IMR-90 (cell line): ENCODE data around the gene ROBO2. TPM values are rescaled to one million over a fixed set of nuclear protein-coding genes. Genes with fewer than 3 reads are reported as not detected.

Experiments
- ATAC-seq: fragments of 200-7000 bp; cut with Tn5 transposase; 2 replicates; pipeline ENCODE4 v1.9.1; 2020; ENCODE audit warnings: low read depth, mild to moderate bottlenecking, moderate library complexity
- BruUV-seq: library from RNA; stranded (reverse); fragments of 400-500 nt; replicated peaks from 2 replicates; lab custom pipeline; 2021; lab: Mats Ljungman, UMichigan
- CTCF ChIA-PET: fragments of 300-600 bp; formaldehyde crosslinking; extraction: SDS; loops from one replicate; lab custom pipeline; 2021; ENCODE audit warnings: antibody characterized with exemption; lab: Yijun Ruan, JAX
- POLR2A ChIA-PET: fragments of 300-600 bp; sonication (Branson Sonifier 250); formaldehyde crosslinking; loops from one replicate; lab custom pipeline; 2022; ENCODE audit warnings: antibody characterized with exemption; ENCODE audit not compliant: unreplicated experiment; lab: Charles Lee
- DNase-seq: peaks from one replicate; pipeline ENCODE4 v3.0.0; 2013
- H2AFZ ChIP-seq: replicated peaks from 2 replicates; pipeline ENCODE3; 2013; ENCODE audit warnings: low read length, mild to moderate bottlenecking; ENCODE audit not compliant: poor library complexity
- H2AK5ac ChIP-seq: 2 replicates; pipeline ENCODE4 v1.6.1; 2013; ENCODE audit warnings: low read depth, low read length, inconsistent platforms
- H2AK9ac ChIP-seq: replicated peaks from 2 replicates; pipeline ENCODE3; 2013; ENCODE audit warnings: mild to moderate bottlenecking, low read depth, low read length, moderate library complexity; ENCODE audit not compliant: poor library complexity
- H2BK120ac ChIP-seq: 2 replicates; pipeline ENCODE4 v1.6.1; 2013; ENCODE audit warnings: low read depth, low read length, inconsistent platforms
- H2BK15ac ChIP-seq: 3 replicates; pipeline ENCODE4 v1.6.1; 2013; ENCODE audit warnings: low read depth, low read length, inconsistent platforms
- H2BK20ac ChIP-seq: 2 replicates; pipeline ENCODE4 v1.6.1; 2013; ENCODE audit warnings: low read depth, mild to moderate bottlenecking, inconsistent platforms, low read length, moderate library complexity
- H2BK5ac ChIP-seq: 2 replicates; pipeline ENCODE4 v1.6.1; 2013; ENCODE audit warnings: mild to moderate bottlenecking, low read depth, low read length, inconsistent platforms; ENCODE audit not compliant: poor library complexity, severe bottlenecking
- H3K14ac ChIP-seq: replicated peaks from 2 replicates; pipeline ENCODE4 v1.6.1; 2013; ENCODE audit warnings: low read depth, low read length, inconsistent platforms
- H3K18ac ChIP-seq: 2 replicates; pipeline ENCODE4 v1.6.1; 2013; ENCODE audit warnings: low read depth, low read length, control low read depth
- H3K23ac ChIP-seq: 2 replicates; pipeline ENCODE4 v1.6.1; 2013; ENCODE audit warnings: low read depth, low read length, inconsistent platforms
- H3K27ac ChIP-seq: 2 replicates; pipeline ENCODE4 v1.5.1; 2013; ENCODE audit warnings: mild to moderate bottlenecking, control low read depth, low read length; ENCODE audit not compliant: insufficient read depth
- H3K27me3 ChIP-seq: 2 replicates; pipeline ENCODE4 v1.6.1; 2013; ENCODE audit warnings: low read length; ENCODE audit not compliant: control insufficient read depth, insufficient read depth
- H3K36me3 ChIP-seq: 2 replicates; pipeline ENCODE4 v1.6.1; 2013; ENCODE audit warnings: low read length, mixed read lengths; ENCODE audit not compliant: control insufficient read depth, insufficient read depth
- H3K4ac ChIP-seq: 2 replicates; pipeline ENCODE4 v1.6.1; 2013; ENCODE audit warnings: low read depth, low read length, inconsistent platforms
- H3K4me1 ChIP-seq: 2 replicates; pipeline ENCODE4 v1.6.1; 2013; ENCODE audit warnings: low read length, mixed read lengths; ENCODE audit not compliant: control insufficient read depth, insufficient read depth
- H3K4me2 ChIP-seq: 2 replicates; pipeline ENCODE4 v1.6.1; 2013; ENCODE audit warnings: low read depth, mild to moderate bottlenecking, control low read depth, low read length, moderate library complexity
- H3K4me3 ChIP-seq: 2 replicates; pipeline ENCODE4 v1.5.1; 2013; ENCODE audit warnings: low read depth, mild to moderate bottlenecking, control low read depth, low read length, moderate library complexity; ENCODE audit not compliant: insufficient read depth
- H3K56ac ChIP-seq: 2 replicates; pipeline ENCODE4 v1.6.1; 2013; ENCODE audit warnings: low read length, inconsistent platforms; ENCODE audit not compliant: insufficient read depth; ENCODE audit errors: extremely low read depth
- H3K79me1 ChIP-seq, 2 experiments: 2 replicates each; pipeline ENCODE4 v1.6.1; 2013; ENCODE audit warnings: low read length in 2 of 2, inconsistent platforms in 1 of 2, low read depth in 1 of 2
- H3K9ac ChIP-seq: 2 replicates; pipeline ENCODE4 v1.6.1; 2013; ENCODE audit warnings: low read depth, low read length, control low read depth
- H3K9me1 ChIP-seq: 2 replicates; pipeline ENCODE4 v1.6.1; 2013; ENCODE audit warnings: low read length, inconsistent platforms; ENCODE audit not compliant: insufficient read depth
- H3K9me3 ChIP-seq: 2 replicates; pipeline ENCODE4 v1.6.1; 2013; ENCODE audit warnings: low read length; ENCODE audit not compliant: control insufficient read depth, insufficient read depth
- H4K20me1 ChIP-seq: 2 replicates; pipeline ENCODE4 v1.6.1; 2013; ENCODE audit warnings: low read length, inconsistent platforms; ENCODE audit not compliant: insufficient read depth
- H4K5ac ChIP-seq: 2 replicates; pipeline ENCODE4 v1.6.1; 2013; ENCODE audit warnings: mild to moderate bottlenecking, low read depth, low read length, control low read depth
- H4K8ac ChIP-seq, 2 experiments: 2 replicates each; pipeline ENCODE4 v1.6.1; 2013; ENCODE audit warnings: low read depth in 2 of 2, low read length in 2 of 2, control low read depth in 1 of 2, inconsistent platforms in 1 of 2
- H4K91ac ChIP-seq: 2 replicates; pipeline ENCODE4 v1.6.1; 2013; ENCODE audit warnings: low read depth, low read length, inconsistent platforms; ENCODE audit not compliant: insufficient read depth
- BHLHE40 ChIP-seq: fragments of 150-350 bp; IDR thresholded peaks from 2 replicates; pipeline ENCODE4 v1.6.1; 2016; ENCODE audit warnings: mild to moderate bottlenecking, low read depth, low read length
- CEBPB ChIP-seq: IDR thresholded peaks from 2 replicates; pipeline ENCODE4 v1.6.1; 2012; ENCODE audit warnings: low read depth, low read length, improper control_type of control experiment
- CHD1 ChIP-seq: IDR thresholded peaks from 2 replicates; pipeline ENCODE4 v1.6.1; 2012; ENCODE audit warnings: low read depth, low read length, improper control_type of control experiment
- ELK1 ChIP-seq: fragments of 150-350 bp; IDR thresholded peaks from 2 replicates; pipeline ENCODE4 v1.6.1; 2016; ENCODE audit warnings: low read depth, mild to moderate bottlenecking, low read length, moderate library complexity, borderline replicate concordance
- FOS ChIP-seq: fragments of 150-350 bp; IDR thresholded peaks from 2 replicates; pipeline ENCODE4 v1.6.1; 2016; ENCODE audit warnings: low read depth, low read length
- MAFK ChIP-seq: IDR thresholded peaks from 2 replicates; pipeline ENCODE4 v1.6.1; 2012; ENCODE audit warnings: low read depth, low read length, improper control_type of control experiment
- MAZ ChIP-seq: IDR thresholded peaks from 2 replicates; pipeline ENCODE4 v1.6.1; 2012; ENCODE audit warnings: low read depth, mild to moderate bottlenecking, low read length, improper control_type of control experiment, moderate library complexity, borderline replicate concordance
- MXI1 ChIP-seq: IDR thresholded peaks from 2 replicates; pipeline ENCODE4 v1.6.1; 2012; ENCODE audit warnings: low read depth, mild to moderate bottlenecking, low read length, moderate library complexity, borderline replicate concordance
- NFE2L2 ChIP-seq: fragments of 150-350 bp; IDR thresholded peaks from 2 replicates; pipeline ENCODE4 v1.6.1; 2016; ENCODE audit warnings: low read depth, mild to moderate bottlenecking, low read length
- POLR2A ChIP-seq: IDR thresholded peaks from 2 replicates; pipeline ENCODE4 v1.6.1; 2012; ENCODE audit warnings: mild to moderate bottlenecking, low read depth, low read length
- RAD21 ChIP-seq: IDR thresholded peaks from 2 replicates; pipeline ENCODE4 v1.6.1; 2012; ENCODE audit warnings: low read length, improper control_type of control experiment
- RCOR1 ChIP-seq: IDR thresholded peaks from 2 replicates; pipeline ENCODE4 v1.6.1; 2012; ENCODE audit warnings: mild to moderate bottlenecking, low read length, improper control_type of control experiment; ENCODE audit not compliant: insufficient replicate concordance
- RFX5 ChIP-seq: IDR thresholded peaks from 2 replicates; pipeline ENCODE4 v1.8.0; 2012; ENCODE audit warnings: low read depth, mild to moderate bottlenecking, low read length, moderate library complexity
- SMC3 ChIP-seq: fragments of 150-350 bp; IDR thresholded peaks from 2 replicates; pipeline ENCODE4 v1.6.1; 2016; ENCODE audit warnings: low read depth, mild to moderate bottlenecking, antibody characterized with exemption, low read length, moderate library complexity
- USF2 ChIP-seq: fragments of 150-350 bp; IDR thresholded peaks from 2 replicates; pipeline ENCODE4 v1.6.1; 2017; ENCODE audit warnings: mild to moderate bottlenecking, antibody characterized with exemption, low read length, low read depth
- WGBS, 2 experiments: methylation state at CpG; one replicate each; pipeline versions ENCODE4 v1.1.5 to v1.1.7; 2013; ENCODE audit warnings: missing lambda C conversion rate in 2 of 2; ENCODE audit not compliant: insufficient read length in 1 of 2; ENCODE audit errors: extremely low coverage in 2 of 2; 5-methylcytosine and 5-hydroxymethylcytosine counted together
- dilution Hi-C: fragments of 300-500 bp; cut with HindIII; formaldehyde crosslinking; loops from one replicate; pipeline ENCODE4 v1.14.3; 2018; ENCODE audit warnings: low sequenced_read_pairs; ENCODE audit not compliant: unreplicated experiment
- in situ Hi-C: fragments of 300-500 bp; cut with MboI; formaldehyde crosslinking; loops from 3 replicates; pipeline ENCODE4 v1.14.3; 2019; ENCODE audit warnings: low sequenced_read_pairs, inconsistent platforms, mixed read lengths
- intact Hi-C: fragments of 100-400 bp; cut with micrococcal nuclease; formaldehyde crosslinking; loops from 2 replicates; pipeline ENCODE4 v1.10.0; 2022
- polyA plus RNA-seq, 3 experiments: library from polyadenylated mRNA; depleted of rRNA; stranded (reverse); fragments of >200 nt; gene quantifications; 2 replicates each; pipeline ENCODE4 v1.2.3, GENCODE V29; 2012; ENCODE audit warnings: low replicate concordance in 1 of 3
- total RNA-seq: library from RNA; depleted of rRNA; stranded (reverse); fragments of >200 nt; gene quantifications from 2 replicates; pipeline ENCODE4 v1.2.3, GENCODE V29; 2012
- TF ChIP-seq, protein P1 (sequence below): conservative IDR thresholded peaks from 2 replicates; pipeline ENCODE4 v1.5.1; 2012; ENCODE audit warnings: mild to moderate bottlenecking, low read depth, low read length, improper control_type of control experiment

ROBO2 gene
- total and polyA plus RNA-seq, 2 of the 4 experiments (the other 2 are of a cell fraction): 9.3 to 14.5 TPM

- Histone ChIP-seq H2AK9ac (no peak overlapping the region), H3K4me2 (no peak overlapping the region), H3K4me1 (0 out of 2 replicates have a peak, but pooled peaks cover 2% of the 10 kb centered on the region), H3K27me3 (no peaks in the 10 kb centered on the region), H4K8ac (no peak overlapping the region), H3K4me3 (no peak overlapping the region), H2AFZ (no peak overlapping the region), H2BK120ac (no peak overlapping the region), H3K9ac (no peak overlapping the region), H2AK5ac (no peak overlapping the region), H2BK20ac (no peak overlapping the region), H3K9me3 (no peaks in the 10 kb centered on the region), H3K79me1 (no peaks in the 10 kb centered on the region), H3K23ac (no peak overlapping the region), H3K14ac (no peak overlapping the region), H3K56ac (no peak overlapping the region), H2BK5ac (no peak overlapping the region), H4K5ac (no peak overlapping the region), H4K20me1 (no peaks in the 10 kb centered on the region), H2BK15ac (no peak overlapping the region), H3K18ac (no peak overlapping the region), H4K91ac (no peak overlapping the region), H3K36me3 (no peaks in the 10 kb centered on the region), H3K4ac (no peak overlapping the region), H3K9me1 (no peaks in the 10 kb centered on the region), H3K27ac (no peak overlapping the region)
- in situ Hi-C loops (loop anchor here (10.0 kb wide), 1 partner anchor 290 kb away; no protein-coding TSS in a partner anchor), dilution Hi-C loops (no loop called here), intact Hi-C loops (no loop called here)
- WGBS, 2 experiments: 81% methylated on average over 2 of the region's 2 CpGs; no CpG with 5 or more reads in 1 of the 2 experiments
- TF ChIP-seq MAZ: no peak
- no peak for TF ChIP-seq NFE2L2
- TF ChIP-seq RFX5: no peak
- TF ChIP-seq RAD21: no peak
- TF ChIP-seq ELK1: no peak
- no peak for TF ChIP-seq SMC3
- no peak for TF ChIP-seq MXI1
- no peak for TF ChIP-seq RCOR1
- TF ChIP-seq FOS: no peak
- no peak for TF ChIP-seq BHLHE40
- TF ChIP-seq USF2: no peak
- TF ChIP-seq POLR2A: no peak
- no peak for TF ChIP-seq MAFK
- TF ChIP-seq CHD1: no peak
- TF ChIP-seq, protein P1, sequence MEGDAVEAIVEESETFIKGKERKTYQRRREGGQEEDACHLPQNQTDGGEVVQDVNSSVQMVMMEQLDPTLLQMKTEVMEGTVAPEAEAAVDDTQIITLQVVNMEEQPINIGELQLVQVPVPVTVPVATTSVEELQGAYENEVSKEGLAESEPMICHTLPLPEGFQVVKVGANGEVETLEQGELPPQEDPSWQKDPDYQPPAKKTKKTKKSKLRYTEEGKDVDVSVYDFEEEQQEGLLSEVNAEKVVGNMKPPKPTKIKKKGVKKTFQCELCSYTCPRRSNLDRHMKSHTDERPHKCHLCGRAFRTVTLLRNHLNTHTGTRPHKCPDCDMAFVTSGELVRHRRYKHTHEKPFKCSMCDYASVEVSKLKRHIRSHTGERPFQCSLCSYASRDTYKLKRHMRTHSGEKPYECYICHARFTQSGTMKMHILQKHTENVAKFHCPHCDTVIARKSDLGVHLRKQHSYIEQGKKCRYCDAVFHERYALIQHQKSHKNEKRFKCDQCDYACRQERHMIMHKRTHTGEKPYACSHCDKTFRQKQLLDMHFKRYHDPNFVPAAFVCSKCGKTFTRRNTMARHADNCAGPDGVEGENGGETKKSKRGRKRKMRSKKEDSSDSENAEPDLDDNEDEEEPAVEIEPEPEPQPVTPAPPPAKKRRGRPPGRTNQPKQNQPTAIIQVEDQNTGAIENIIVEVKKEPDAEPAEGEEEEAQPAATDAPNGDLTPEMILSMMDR: no peak
- no peak for TF ChIP-seq CEBPB
- POLR2A ChIA-PET: no interaction called here
- DNase-seq (no peak), ATAC-seq (no peak)
- BruUV-seq: no TSS peak
- CTCF ChIA-PET: interaction anchor here (0.9 kb wide), 1 partner anchor 23 kb away, joined by 3 read pairs; no protein-coding TSS in a partner anchor
Observed at GRCh38 chr3:77325280-77325679, 285.4 kb downstream of the ROBO2 start.
